ENCODE results near the gene MTNR1B. TPM values are rescaled to one million over a fixed set of nuclear protein-coding genes. Genes with fewer than 3 reads are reported as not detected.

The MTNR1B gene
- total and polyA plus RNA-seq, 4 donors = not detected

DNA sequence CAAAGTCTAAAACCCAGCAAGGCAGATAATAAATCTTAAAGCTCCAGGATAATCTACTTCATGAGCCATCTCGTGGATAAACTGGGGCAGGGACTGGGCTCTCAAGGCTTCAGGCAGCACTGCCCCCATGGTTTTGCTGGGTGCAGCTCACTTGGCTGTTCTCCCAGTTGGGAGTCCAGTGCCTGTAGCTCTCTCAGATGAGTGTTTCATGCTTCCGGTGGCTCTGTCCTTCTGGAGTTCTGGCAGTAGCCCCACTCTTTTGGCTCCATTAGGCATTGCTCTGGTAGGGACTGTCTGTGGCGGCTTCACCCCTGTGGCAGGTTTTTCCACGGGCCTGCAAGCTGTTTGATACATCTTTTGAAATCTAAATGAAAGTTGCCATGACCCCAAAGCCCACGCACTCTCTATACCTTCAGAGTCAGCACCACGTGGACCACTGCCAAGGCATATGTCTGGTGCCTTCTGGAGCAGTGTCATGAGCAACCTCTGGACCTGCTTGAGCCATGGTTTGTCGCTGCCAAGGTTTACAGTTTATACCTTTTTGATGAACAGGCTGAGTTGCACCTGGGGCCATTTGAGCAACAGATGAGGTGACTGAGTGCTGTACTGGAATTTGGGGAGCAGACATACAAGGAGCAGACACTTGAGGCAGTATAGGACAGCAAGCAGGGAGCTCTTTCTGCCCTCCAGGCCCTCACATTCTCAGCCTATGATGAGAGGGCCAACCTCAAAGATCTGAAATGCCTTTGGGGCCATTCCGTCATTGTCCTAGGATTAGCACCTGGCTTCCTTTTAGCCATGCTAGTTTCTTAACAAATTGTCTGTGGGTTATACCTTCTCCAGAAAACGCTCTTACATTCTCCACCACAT lies 48.6 kb downstream of the MTNR1B start:
- Histone ChIP-seq H3K27ac (ENCODE audit: low read depth in 1 of 2, low read length in 1 of 2) (no peak overlapping the region), H3K27me3 (ENCODE audit: control insufficient read depth in 3 of 3, insufficient read depth in 3 of 3, low read length in 2 of 3) (no peaks in the 10 kb centered on the region), H3K9ac (ENCODE audit: insufficient read depth in 1 of 2, low read length in 2 of 2) (no peak overlapping the region), H3K4me3 (no peak overlapping the region), H3K4me1 (ENCODE audit: control insufficient read depth in 5 of 5, insufficient read depth in 5 of 5, low read length in 5 of 5) (no peaks in the 10 kb centered on the region), H3K36me3 (ENCODE audit: control insufficient read depth in 4 of 4, insufficient read depth in 4 of 4, low read length in 4 of 4) (no peaks in the 10 kb centered on the region), H3K9me3 (ENCODE audit: control insufficient read depth in 4 of 4, insufficient read depth in 3 of 4, low read length in 3 of 4) (peaks cover 0 to 3% (median 0%) of the 10 kb centered on the region in 4 donors)
- 75 to 84% methylated on average over 9 of the region's 9 CpGs for WGBS, 2 donors
- no peak for TF ChIP-seq CTCF (IDR thresholded peaks at IDR 0.05; ENCODE audit: control extremely low read depth, extremely low read depth)
- ATAC-seq (ENCODE audit: insufficient read depth, low FRiP score) (no peak), DNase-seq (no peak)

GRCh38 chr11:93020248-93021046 lies 51.0 kb downstream of the MTNR1B start:
- Histone ChIP-seq H3K27me3 (ENCODE audit: control insufficient read depth in 3 of 3, insufficient read depth in 3 of 3, low read length in 2 of 3) (no peaks in the 10 kb centered on the region), H3K9ac (ENCODE audit: insufficient read depth in 1 of 2, low read length in 2 of 2) (no peak overlapping the region), H3K36me3 (ENCODE audit: control insufficient read depth in 4 of 4, insufficient read depth in 4 of 4, low read length in 4 of 4) (no peaks in the 10 kb centered on the region), H3K4me3 (no peak overlapping the region), H3K4me1 (ENCODE audit: control insufficient read depth in 5 of 5, insufficient read depth in 5 of 5, low read length in 5 of 5) (no peaks in the 10 kb centered on the region), H3K27ac (ENCODE audit: low read depth in 1 of 2, low read length in 1 of 2) (no peak overlapping the region), H3K9me3 (ENCODE audit: control insufficient read depth in 4 of 4, insufficient read depth in 3 of 4, low read length in 3 of 4) (peaks cover 0 to 3% (median 0%) of the 10 kb centered on the region in 4 donors)
- WGBS, 2 donors = 54 to 70% methylated on average over 5 of the region's 5 CpGs
- peak in 2 of 3 donors; percentile 4 to 9 for DNase-seq
- ATAC-seq (ENCODE audit: insufficient read depth, low FRiP score) = no peak
- no peak for TF ChIP-seq CTCF (IDR thresholded peaks at IDR 0.05; ENCODE audit: control extremely low read depth, extremely low read depth)

- Histone ChIP-seq H3K27ac (ENCODE audit: low read depth in 1 of 2, low read length in 1 of 2) (no peak overlapping the region), H3K9me3 (ENCODE audit: control insufficient read depth in 4 of 4, insufficient read depth in 3 of 4, low read length in 3 of 4) (peaks cover 0 to 1% (median 0%) of the 10 kb centered on the region in 4 donors), H3K27me3 (ENCODE audit: control insufficient read depth in 3 of 3, insufficient read depth in 3 of 3, low read length in 2 of 3) (no peaks in the 10 kb centered on the region), H3K4me1 (ENCODE audit: control insufficient read depth in 5 of 5, insufficient read depth in 5 of 5, low read length in 5 of 5) (no peaks in the 10 kb centered on the region), H3K9ac (ENCODE audit: insufficient read depth in 1 of 2, low read length in 2 of 2) (no peak overlapping the region), H3K4me3 (no peak overlapping the region), H3K36me3 (ENCODE audit: control insufficient read depth in 4 of 4, insufficient read depth in 4 of 4, low read length in 4 of 4) (no peaks in the 10 kb centered on the region)
- TF ChIP-seq CTCF (IDR thresholded peaks at IDR 0.05; ENCODE audit: control extremely low read depth, extremely low read depth) = no peak
- DNase-seq (no peak), ATAC-seq (ENCODE audit: insufficient read depth, low FRiP score) (no peak)
- 61 to 67% methylated on average over 1 of the region's 1 CpG for WGBS, 2 donors
Measured at GRCh38 chr11:93024369-93024768, 54.9 kb downstream of the MTNR1B start.

Measured in lung (tissue), 12 donors.